NK-92 (cell line): ENCODE measurements around the gene CBX1.

Source experiments
- DNase-seq: peaks from one replicate; lab custom pipeline; 2025; ENCODE audit not compliant: unreplicated experiment; lab: John Stamatoyannopoulos, UW

The CBX1 gene

GRCh38 chr17:48027322-48027981 lies 73.8 kb downstream of the CBX1 start:
- no peak for DNase-seq

- DNase-seq = no peak
Observed at GRCh38 chr17:48026502-48027321, 74.6 kb downstream of the CBX1 start.

GRCh38 chr17:48025904-48026501 lies 75.3 kb downstream of the CBX1 start:
- no peak for DNase-seq

GRCh38 chr17:48025040-48025903 lies 76.0 kb downstream of the CBX1 start:
- peak; percentile 83 for DNase-seq

- no peak for DNase-seq
Observed at GRCh38 chr17:48024149-48025039, 76.9 kb downstream of the CBX1 start.

- no peak for DNase-seq
Observed at GRCh38 chr17:48023400-48024148, 77.7 kb downstream of the CBX1 start.

- no peak for DNase-seq
Observed at GRCh38 chr17:48022901-48023300, 78.4 kb downstream of the CBX1 start.

GRCh38 chr17:48021934-48022333 lies 79.3 kb downstream of the CBX1 start:
- DNase-seq = no peak
